Measurements from ENCODE around the gene ZNF217.
"Not testable (repeated sequence)": the region's sequence is repeated elsewhere in the genome, so short reads cannot be mapped to it uniquely, and the experiment has no call there.

ZNF217 gene

GRCh38 chr20:53532654-53533312 is 60.9 kb downstream of the ZNF217 start:
- DNase-seq (ENCODE audit: low read depth), result not testable (repeated sequence)

GRCh38 chr20:53530440-53530839 is 63.2 kb downstream of the ZNF217 start:
- no peak for DNase-seq (ENCODE audit: low read depth)

- DNase-seq (ENCODE audit: low read depth), result no peak
Measured at GRCh38 chr20:53529658-53530057, 64.0 kb downstream of the ZNF217 start.

DNA sequence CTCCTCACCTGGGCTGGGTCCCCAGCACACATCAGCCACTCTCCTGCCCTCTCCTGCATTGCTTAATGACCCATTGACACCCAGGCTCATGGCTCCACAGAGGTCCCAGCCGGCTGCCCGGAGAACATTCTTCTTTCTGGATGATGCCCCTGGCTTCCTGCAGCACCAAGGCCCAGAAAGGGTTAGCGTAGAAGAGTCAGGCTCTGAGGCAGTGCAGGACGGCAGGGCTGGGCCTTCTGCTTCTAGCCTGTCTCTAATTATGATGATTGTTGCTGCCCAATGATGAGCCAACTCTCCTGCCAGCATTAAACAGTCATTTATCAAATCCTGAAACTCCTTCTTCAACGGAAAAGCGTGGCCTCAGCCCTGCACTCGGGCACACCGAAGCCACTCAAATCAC is 66.4 kb downstream of the ZNF217 start:
- no peak for DNase-seq (ENCODE audit: low read depth)

GRCh38 chr20:53524589-53525312 is 68.9 kb downstream of the ZNF217 start:
- DNase-seq (ENCODE audit: low read depth), result no peak

DNA sequence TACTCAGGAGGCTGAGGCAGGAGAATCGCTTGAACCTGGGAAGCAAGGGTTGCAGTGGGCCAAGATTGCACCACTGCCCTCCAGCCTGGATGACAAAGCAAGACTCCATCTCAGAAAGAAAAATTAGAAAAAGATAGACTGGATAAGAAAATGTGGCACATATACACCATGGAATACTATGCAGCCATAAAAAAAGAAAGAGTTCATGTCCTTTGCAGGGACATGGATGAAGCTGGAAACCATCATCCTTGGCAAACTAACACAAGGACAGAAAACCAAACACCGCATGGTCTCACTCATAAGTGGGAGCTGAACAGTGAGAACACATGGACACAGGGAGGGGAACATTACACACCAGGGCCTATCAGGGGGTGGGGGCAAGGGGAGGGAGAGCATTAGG is 70.0 kb downstream of the ZNF217 start:
- not testable (repeated sequence) for DNase-seq (ENCODE audit: low read depth)

DNA sequence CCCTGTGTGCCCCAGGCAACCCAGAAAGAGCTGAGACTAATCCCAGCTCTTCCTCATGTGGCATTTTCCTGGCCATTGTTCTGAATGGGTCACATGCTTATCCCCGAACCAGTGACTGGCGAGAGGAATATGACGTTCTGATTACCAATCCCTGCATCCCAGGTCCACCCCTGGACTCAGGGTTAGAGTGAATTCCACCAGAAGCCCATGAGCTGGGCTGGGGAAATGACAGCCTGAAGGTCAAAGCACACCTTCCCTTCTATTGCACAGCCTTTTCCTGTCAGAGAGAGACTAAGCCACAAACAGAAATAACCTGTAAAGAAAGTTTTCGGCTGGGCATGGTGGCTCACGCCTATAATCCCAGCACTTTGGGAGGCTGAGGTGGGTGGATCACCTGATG is 70.9 kb downstream of the ZNF217 start:
- no peak for DNase-seq (ENCODE audit: low read depth)

DNA sequence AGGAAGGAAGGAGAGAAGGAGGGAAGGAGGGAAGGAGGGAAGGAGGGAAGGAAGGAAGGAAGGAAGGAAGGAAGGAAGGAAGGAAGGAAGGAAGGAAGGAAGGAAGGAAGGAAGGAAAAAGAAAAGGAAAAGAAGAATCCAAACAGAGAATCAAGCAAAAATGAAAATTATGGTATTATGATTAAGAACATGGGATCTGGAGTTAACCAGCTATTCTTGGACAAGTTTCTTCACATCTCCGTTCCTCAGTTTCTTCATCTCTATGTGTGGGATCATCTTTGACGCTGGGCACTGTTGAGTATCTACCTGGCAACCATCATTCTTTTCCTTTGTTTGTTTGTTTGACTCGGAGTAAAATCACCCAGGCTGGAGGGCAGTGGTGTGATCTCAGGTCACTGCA is 71.6 kb downstream of the ZNF217 start:
- DNase-seq (ENCODE audit: low read depth), result no peak

GRCh38 chr20:53521421-53521820 is 72.2 kb downstream of the ZNF217 start:
- not testable (repeated sequence) for DNase-seq (ENCODE audit: low read depth)

GRCh38 chr20:53517146-53517545 is 76.5 kb downstream of the ZNF217 start:
- no peak for DNase-seq (ENCODE audit: low read depth)
